HG03159 (cell line): ENCODE measurements around the gene PHACTR3.

Source experiments
- ATAC-seq: cut with Tn5 transposase; IDR thresholded peaks from one replicate; pipeline ENCODE4 v1.9.1; 2021; ENCODE audit warnings: mild to moderate bottlenecking, moderate library complexity; ENCODE audit not compliant: unreplicated experiment

The PHACTR3 gene

DNA sequence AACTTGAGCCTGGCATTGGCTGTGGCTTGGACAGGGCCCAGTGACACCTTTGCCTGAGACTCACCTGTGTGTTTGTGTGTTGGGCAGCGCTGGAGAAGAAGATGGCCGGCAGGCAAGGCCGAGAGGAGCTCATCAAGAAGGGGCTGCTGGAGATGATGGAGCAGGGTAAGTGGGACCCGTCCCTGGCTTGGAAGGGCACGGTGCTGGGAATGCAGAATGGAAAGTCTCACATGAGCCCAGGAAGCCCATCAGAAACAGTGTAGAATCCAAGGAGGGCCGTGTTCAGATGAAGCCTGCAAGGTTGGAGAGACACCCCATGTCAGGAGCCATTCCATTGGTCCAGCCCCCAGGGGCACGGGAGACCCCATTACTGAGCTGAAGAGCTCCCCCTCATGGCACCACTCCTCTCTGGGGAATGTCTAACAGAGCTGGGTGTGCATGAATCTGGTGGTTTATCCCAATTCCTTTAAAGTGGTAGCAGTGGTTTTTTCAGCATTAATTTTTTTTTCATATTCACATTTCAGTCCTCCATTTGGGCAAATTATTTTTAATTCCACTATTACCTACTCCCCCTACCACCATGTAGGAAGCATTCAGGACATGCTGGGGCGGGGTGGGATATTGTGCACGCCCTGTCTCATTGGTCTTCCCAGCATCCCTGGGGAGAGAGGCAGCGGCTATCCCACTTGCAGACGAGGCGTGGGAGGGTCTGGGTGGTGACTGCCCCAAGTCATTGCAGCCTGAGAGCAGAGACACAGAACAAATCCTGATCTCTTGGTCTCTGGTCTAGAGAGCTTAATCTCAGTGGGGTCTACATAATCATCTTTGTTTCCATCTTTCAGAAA lies 143.6 kb downstream of the PHACTR3 start:
- no peak for ATAC-seq

DNA sequence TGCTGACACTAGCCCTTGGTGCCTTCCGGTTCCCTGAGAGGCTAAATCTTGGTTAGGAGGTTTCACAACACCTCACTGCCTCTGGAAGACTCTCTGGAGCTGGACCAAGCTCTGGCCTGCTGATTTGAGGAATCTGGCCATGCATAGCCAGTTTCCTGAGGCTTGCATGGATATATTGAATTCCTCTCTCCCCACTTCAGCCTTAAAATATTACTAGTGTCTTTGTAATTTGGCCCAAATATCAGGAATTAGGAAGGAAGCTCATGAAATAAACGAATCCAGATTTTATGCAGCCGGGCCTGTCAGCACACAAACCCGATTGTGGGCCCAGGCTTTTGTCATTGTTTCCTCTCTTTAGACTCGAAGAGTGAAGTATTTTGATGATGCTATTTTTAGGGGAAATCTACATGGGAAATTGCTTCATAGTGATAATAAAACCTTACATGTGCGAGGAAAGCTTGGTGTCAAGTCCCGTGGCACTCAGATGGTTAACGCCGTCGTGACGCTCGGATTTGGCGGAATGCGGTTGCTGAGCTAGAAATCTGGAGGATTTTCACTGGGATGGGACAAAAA lies 144.4 kb downstream of the PHACTR3 start:
- no peak for ATAC-seq

DNA sequence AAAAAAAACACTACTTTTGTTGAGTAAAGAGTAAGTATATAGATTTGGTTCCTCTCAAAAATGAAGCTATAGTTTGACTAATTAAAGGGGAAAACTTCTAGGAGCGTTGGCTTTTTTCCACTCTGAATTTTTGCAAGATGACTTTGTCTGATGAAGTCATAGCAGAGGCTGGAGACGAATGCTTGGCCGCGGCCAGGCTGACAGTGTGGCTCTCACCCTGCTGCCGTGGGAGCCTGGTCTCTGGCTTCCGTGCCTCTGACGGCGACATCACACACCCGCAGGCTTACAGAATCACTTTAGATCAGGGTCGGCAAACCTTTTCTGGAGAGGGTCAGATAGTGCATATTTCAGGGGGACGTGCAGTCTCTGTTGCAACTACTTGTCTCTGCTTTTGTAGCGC lies 145.0 kb downstream of the PHACTR3 start:
- no peak for ATAC-seq

DNA sequence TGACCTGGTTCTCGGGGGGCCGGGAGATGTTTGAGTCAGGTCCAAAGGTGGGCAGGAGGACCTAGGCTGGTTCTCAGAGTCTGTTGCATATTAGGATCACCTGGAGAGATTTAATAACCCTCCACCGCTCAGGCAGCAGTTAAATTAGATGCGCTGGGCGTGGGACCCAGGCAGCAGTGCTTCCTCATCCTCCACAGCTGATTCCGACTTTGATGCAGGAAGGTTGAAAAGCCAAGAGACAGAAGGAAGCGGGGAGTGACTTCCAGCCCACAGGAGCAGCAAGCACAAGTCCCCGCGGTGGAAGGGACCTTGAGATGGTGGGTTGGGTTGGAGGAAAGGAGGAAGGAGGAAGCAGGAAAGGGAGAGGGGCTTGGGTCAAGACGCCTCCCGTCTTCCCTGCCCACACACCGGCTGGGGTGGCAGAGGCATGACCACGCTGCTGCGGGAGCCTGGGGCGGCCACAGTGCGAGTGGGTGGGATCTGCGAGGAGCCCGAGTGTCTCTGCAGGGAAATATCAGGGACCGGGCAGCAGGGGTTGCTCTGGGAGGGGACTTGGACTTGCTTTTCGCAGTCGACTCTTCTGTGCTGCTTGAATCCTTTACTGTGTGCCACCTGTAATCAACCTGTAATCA lies 146.0 kb downstream of the PHACTR3 start:
- no peak for ATAC-seq

DNA sequence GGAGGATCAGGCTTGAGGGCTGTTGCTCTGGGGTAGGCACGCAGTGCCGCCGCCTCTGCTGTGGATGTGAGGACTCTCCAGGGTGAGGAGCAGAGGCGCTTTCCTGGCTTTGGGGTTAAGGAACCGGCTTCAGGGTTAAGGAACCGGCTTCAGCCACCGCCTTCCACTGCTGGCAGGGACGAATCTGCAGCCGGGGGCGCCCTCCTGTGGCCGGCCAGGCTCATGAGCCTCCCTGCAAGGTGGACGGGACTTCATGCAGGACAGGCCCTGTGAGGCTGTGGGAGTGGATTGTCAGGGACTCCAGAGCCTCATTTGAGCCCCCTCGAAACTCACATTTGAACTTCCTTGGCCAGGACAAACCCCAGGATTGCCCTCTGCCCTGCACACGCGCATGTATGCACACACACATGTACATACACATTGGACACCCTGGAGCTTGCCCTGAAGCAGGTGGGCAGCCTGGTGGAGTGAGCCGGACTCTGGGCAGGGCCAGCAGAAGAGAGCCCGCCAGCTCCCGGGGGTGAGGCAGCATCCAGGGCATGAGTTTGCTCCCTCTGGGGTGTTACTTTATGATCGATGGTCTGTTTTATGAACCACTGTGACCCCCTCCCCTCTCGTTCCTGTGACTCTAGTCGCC lies 146.9 kb downstream of the PHACTR3 start:
- peak; percentile 58 for ATAC-seq

DNA sequence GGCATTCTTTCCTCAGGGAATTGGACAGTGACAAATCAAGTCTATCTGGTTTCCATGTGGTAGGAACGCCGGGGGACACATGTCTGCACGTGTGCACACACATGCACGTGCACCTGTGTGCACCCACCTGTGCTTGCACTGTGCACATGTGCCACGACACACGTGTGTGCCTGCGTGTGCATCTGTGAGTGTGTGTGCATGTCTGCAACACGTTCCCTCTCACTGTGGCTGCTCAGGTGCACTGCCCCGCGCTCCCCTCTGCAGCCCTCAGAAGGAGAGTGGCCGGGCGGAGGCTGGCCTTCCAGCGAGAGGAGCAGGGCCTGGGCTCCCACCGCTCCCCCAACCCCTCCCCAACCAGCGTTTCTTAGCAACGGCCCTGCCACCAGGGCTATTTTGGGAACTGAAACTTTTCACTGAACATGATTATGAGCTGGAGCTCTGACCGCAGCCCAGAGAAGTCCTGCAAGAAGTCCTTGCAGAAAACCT lies 147.8 kb downstream of the PHACTR3 start:
- ATAC-seq, result peak; percentile 78

DNA sequence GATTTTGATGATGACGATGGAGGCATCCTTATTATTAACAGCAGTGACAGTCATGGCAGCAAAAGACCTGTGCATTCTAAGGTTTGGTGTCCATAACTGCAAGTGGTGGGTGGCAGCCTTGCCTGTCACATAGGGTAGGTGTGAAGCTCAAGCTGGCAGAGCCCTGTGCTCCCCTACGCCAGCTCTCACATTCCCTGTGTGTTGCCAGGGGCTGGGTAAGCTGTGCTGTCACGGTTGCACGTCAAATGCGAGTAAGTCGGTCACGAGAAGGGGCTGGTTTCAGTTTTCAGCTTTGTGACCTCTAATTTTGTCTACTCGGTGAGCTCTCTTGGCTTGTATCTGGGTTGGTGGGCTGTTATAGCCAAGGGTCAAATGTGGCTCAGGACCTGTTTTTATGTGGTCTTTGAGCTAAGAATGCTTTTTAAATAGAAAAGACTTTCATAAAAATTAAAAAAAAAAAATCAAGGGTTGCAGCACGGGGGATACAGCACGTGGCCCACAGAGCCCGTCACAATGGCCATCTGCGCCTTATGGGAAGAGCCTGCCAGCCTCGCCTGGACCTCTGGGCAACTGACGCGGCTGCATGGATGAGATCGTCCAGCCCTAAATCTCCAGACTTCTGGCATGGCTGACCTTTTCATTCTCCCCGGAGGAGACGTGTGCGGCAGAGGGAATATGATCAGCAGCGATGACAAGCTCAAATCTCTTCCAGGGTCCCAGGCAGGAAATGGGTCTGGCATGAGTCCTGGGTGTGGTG lies 148.5 kb downstream of the PHACTR3 start:
- ATAC-seq, result peak; percentile 52

DNA sequence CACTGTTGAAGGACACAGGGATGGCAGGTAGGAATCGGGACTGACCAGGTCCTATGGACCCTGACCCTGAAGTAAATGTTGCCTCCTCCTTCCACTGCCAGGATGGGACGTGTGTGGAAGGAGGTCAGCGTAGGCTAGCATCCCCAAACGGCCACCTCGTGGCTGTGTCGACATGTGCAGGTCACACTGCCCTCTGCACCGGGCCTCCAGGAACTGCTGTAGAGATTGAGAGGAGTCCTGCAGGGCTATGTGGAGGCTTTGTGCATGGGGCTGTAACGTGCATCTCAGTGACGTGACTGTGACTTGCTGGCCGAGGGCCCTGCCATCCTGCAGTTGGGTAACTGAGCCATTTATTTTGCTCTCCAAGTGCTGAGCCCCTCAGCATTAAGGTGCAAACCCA lies 149.5 kb downstream of the PHACTR3 start:
- no peak for ATAC-seq

DNA sequence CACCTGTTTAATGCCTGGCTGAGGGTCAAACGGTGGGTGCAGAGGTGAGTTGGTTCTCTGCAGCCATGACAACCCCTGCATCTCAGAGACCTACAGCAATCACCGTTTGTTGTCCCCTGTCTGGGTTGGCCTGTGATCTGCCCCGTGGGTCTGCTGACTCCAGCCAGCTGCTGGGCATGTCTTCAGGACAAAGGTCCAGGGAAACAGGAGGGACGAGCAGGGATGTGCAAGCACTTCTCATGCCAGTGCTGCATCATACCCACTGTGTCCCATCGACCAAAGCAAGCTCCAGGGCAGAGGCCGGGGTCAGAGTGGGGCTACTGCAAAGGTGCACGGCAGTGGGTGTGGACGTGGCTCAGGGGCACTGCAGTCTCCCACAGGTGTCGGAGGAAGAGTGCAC lies 150.2 kb downstream of the PHACTR3 start:
- ATAC-seq, result no peak

DNA sequence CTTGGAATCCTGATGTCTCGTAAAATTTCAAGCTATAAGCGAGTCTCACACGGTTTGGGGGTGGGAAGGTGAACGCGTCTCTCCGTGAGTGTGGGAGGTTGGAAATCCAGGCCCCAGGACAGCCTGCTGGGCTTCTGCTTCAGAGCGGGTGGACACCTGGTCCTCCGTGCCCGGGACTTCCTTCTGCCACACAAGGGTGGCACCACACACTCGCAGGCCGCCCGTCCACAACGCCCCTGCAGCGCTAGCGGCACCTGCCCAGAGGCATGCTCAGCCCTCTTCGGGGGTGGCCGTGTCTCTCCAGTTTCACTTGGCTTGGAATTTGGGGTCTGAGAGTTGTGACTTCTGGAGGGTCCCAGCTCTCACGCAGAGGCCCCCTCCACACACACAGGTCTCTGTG lies 151.9 kb downstream of the PHACTR3 start:
- no peak for ATAC-seq

DNA sequence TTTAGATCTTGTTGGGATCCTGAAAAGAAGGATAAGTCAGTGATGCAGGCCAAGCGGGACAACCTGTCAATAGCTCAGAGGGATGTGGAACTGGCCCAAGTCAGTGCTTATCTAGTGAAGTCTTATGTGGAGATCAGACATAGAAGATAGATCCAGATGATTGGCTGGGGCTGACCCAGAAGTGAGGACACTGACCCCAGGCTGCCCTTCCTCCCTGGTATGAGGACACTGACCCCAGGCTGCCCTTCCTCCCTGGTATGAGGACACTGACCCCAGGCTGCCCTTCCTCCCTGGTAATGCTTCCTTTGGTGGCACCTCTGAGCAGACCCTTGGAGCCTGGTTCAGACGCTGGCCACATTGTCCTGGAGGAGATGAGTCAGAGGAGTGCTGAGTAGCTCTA lies 159.7 kb downstream of the PHACTR3 start:
- ATAC-seq, result no peak

DNA sequence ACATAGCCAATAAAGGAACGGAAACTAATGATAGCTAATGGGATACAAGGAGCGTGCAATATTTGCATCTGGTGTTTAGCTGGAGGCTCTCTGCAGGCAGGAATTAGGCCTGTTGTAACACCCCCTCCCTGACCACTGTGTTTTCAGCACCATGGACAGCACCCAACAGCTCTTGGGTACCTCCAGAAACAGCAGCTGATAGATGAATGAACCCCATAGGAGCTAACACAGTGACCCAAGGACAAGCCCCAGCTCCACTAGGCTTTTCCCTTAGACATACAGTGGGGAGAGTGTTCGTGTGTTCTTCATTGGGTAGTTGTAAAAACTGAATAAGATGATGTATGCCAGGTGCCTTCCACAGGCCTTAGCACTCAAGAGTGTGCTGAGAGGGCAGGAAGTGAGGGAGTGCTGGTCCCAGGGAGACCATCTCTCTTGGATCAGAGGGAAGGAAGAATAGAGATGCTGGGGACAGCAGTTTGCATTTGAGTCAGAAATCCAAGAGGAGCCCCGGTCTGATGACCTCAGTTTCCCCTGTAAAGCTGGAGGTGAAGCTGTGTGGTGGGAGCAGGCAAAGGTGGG lies 161.3 kb downstream of the PHACTR3 start:
- ATAC-seq, result no peak

DNA sequence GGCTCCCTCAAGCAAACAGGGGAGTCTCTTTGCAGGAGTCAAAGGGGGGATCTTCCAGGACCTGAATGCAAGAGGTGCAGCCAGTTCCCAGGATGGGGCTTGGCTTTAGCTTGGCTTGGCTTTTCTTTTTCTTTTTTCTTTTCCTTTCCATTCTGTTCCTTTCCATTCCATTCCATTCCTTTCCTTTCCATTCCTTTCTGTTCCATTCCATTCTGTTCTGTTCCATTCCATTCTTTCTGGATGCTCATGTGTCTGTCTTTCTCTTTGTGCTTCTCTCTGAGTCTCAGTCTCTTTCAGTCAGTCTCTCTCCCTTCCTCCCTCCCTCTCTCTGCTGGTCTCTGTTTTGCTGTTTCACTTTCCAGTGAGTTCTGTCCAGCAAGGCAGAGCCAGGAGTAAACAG lies 163.3 kb downstream of the PHACTR3 start:
- no peak for ATAC-seq

DNA sequence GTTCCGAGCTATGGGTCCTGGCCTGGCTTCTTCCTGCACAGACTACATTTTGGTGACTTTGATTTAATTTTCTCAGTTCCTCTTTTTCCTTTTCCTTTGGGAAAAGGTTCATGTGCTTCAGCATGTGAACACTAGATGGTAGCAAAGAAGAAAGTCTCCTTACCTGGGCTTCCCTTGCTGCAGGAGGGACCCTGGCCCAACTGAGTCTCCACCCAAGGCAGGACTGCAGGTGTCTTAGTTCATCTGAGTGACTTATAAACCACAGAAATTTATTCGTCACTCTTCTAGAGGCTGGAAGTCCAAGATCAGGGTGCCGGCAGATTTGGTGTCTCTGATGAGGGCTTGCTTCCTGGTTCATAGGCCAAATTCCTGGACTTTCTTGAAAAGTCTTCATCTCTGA lies 165.9 kb downstream of the PHACTR3 start:
- no peak for ATAC-seq

DNA sequence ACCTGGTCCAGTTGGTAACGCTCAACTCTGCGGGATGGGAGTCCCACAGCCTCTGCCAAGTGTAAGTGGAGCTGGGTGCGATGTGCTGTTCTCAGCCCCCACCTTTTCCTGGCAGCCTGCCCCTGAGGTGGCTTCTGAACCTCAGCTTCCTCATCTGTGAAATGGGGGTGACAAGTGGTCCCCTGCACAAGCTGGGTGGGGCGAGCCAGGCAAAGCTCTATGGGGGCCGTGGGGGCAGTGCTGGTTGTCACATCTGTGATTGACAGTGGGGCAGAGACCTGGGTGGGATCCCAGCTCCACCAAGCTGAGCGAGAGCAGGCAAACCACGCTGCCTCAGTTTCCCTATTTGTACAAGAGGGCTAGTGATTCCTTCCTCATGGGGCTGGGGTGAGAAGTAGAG lies 166.5 kb downstream of the PHACTR3 start:
- ATAC-seq, result no peak

DNA sequence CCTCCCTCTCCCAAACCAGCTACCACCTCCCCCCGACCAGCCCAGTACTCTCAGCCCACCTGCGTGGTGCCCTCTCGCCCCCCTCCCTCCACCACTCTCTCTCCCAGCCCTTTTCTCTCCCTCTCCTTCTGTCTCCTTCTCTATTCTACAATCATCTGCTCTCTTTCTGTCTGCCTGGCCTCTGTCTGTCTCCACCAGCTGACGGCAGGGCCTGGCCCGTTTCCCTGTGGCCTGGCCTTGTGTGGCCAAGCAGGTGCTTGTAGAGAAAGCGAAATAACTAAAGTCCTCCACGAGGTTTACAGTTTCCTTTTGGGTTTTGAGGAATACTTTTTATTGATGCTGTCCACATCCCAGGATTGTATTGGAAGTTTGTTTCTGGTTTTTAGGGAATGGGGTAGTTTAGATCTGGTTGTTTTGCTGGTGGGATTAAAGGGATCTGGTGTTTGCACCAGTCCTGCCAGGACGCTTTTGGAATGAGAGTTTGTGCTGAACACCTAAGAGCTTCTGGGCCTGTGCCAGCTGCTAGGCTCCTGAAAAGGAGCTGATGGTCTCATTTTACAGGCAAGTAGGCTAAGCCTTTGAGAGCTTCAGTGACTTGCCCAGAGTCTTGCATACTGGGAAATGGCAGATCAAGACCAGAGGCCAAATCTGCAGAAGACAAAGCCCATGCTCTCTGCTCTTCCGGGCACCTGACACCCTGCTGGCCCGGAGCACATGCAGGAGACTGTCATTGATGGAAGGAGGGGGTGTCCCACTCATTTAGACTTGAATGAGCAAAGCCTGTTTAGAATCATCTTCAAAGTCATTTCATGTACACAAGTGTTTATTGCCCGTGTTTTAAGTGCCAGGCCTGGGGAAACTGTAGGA lies 167.4 kb downstream of the PHACTR3 start:
- no peak for ATAC-seq

DNA sequence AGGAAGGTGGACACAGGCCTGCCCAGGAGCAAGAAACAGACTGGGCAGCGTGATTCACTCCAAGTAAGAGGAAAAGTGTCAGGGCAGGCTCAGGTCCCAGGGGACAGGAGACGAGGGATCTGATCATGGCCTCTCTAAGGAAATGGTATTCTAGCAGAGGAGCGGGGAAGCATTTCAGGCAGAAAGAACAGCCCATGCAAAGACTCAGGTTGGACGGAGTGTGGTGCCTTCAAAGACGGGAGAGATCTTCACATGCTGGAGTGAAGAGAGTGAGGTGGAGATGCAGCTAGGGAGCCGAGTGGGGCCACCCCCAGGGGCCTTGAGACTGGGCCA lies 168.0 kb downstream of the PHACTR3 start:
- ATAC-seq, result no peak

DNA sequence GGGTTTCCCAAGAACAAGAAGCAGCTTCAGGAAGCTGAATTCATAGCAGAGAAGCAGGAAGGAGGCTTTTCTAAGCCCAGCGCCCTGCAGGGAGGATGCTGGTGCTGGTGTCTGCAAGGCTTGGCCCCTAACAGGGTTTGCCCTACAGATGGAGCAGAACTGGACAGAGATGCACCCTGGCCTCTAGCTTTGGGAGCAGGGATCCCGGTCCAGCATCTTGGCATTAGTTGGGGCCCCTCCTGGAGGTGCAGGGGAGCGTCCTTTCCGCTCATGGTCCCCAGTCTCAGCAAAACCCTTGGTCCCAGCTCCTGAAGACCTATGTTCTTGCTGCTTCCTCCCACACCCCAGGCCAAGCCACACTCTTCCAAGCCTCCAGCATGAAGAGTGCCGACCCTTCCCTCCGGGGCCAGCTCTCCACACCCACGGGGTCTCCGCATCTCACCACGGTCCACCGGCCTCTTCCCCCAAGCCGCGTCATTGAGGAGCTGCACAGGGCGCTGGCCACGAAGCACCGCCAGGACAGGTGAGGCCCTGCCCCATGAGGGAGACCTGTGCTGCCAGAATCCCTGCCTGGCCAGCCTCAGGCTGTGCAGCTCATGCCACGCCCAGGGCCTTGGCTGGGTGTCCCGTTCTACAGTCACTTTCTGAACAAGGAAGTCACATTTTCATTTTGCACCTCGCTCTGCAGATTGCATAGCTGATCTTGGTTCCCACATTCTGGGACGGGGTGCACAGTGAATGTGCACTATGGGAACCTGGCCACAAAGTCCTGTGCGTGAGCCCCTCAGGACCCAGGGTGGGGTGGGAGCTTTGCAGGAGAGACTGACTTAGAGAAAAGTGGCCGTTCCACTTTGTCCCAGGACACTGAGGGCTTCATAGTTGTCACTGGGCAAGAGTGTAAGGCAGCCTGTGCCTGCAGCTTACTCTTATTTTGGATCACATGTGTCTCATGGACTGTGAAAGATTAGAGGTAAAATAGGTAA lies 168.9 kb downstream of the PHACTR3 start:
- ATAC-seq, result no peak
